ENCODE measurements around the gene NAPA. TPM values are rescaled to one million over a fixed set of nuclear protein-coding genes. Genes with fewer than 3 reads are reported as not detected.

The NAPA gene
- total and polyA plus RNA-seq, 10 of the 15 experiments (the other 5 are each of a cell fraction or from before 2014, with no cell fraction given) = 8.2 to 193 (median 102) TPM

GRCh38 chr19:47483800-47484690 is 30.8 kb downstream of the NAPA start, which contains the start of gene KPTN (continued):
- TF ChIP-seq BCL3 (IDR thresholded peaks at IDR 0.05; ENCODE audit: borderline replicate concordance, insufficient read depth, low read depth, low read length, poor library complexity, severe bottlenecking) = peak; percentile 79
- TF ChIP-seq NFYA (IDR thresholded peaks at IDR 0.05; ENCODE audit: borderline replicate concordance, low read depth, low read length) = no peak
- no peak for TF ChIP-seq CBX5 (IDR thresholded peaks at IDR 0.05; ENCODE audit: low read depth)
- TF ChIP-seq HCFC1 (IDR thresholded peaks at IDR 0.05; ENCODE audit: low read length) = peak; percentile 96
- peak; percentile 31; the same call in 1 of the 2 replicates for TF ChIP-seq BACH1 (IDR thresholded peaks at IDR 0.05; ENCODE audit: borderline replicate concordance)
- peak; percentile 100 for TF ChIP-seq YY1 (IDR thresholded peaks at IDR 0.05; ENCODE audit: low read depth, low read length)
- TF ChIP-seq POU2F2 (IDR thresholded peaks at IDR 0.05; ENCODE audit: borderline replicate concordance, low read depth, low read length) = peak; percentile 52; the same call in 2 of the 3 replicates
- 0 out of 2 replicates have a peak, but pooled peaks have one; percentile 14 for TF ChIP-seq ATF7 (IDR thresholded peaks at IDR 0.05; ENCODE audit: low read depth)
- peak in 1 of 2 experiments; percentile 91; a peak in 2 of 4 replicates for TF ChIP-seq SRF (IDR thresholded peaks at IDR 0.05; ENCODE audit: low read depth in 2 of 2, low read length in 2 of 2)
- TF ChIP-seq NR2F1 (conservative IDR thresholded peaks at IDR 0.05) = peak; percentile 14; the same call in 1 of the 2 replicates
- peak; percentile 63 for TF ChIP-seq RUNX3 (IDR thresholded peaks at IDR 0.05; ENCODE audit: low read length)
- peak; percentile 79 for TF ChIP-seq NR2C1 (IDR thresholded peaks at IDR 0.05)
- peak; percentile 80; the same call in 1 of the 2 replicates for TF ChIP-seq PML (IDR thresholded peaks at IDR 0.05; ENCODE audit: low read length)
- TF ChIP-seq RB1 (IDR thresholded peaks at IDR 0.05; ENCODE audit: borderline replicate concordance) = peak; percentile 63
- no peak for TF ChIP-seq BMI1 (IDR thresholded peaks at IDR 0.05; ENCODE audit: borderline replicate concordance)
- no peak for TF ChIP-seq SUZ12 (IDR thresholded peaks at IDR 0.05; ENCODE audit: unreplicated experiment)
- TF ChIP-seq PAX5 (IDR thresholded peaks at IDR 0.05; ENCODE audit: borderline replicate concordance, low read depth, low read length) = 0 out of 2 replicates have a peak, but pooled peaks have one; percentile 14
- TF ChIP-seq TCF12 (IDR thresholded peaks at IDR 0.05; ENCODE audit: low read depth, low read length) = 0 out of 2 replicates have a peak, but pooled peaks have one; percentile 5
- TF ChIP-seq FOS (IDR thresholded peaks at IDR 0.05; ENCODE audit: borderline replicate concordance, extremely low read depth, insufficient read length) = no peak
- TF ChIP-seq RELB (IDR thresholded peaks at IDR 0.05; ENCODE audit: low read depth) = peak; percentile 98
- peak; percentile 34 to 78; a peak in 3 of 4 replicates for TF ChIP-seq BHLHE40 (IDR thresholded peaks at IDR 0.05; ENCODE audit: borderline replicate concordance in 1 of 2, low read depth in 2 of 2, low read length in 1 of 2)
- TF ChIP-seq SIN3A (IDR thresholded peaks at IDR 0.05; ENCODE audit: low read depth, low read length) = peak; percentile 56; the same call in 1 of the 2 replicates
- no peak for TF ChIP-seq BCL11A (IDR thresholded peaks at IDR 0.05; ENCODE audit: low read depth, low read length)
- no peak for TF ChIP-seq NFIC (IDR thresholded peaks at IDR 0.05; ENCODE audit: low read depth, low read length)
- TF ChIP-seq IKZF1 (conservative IDR thresholded peaks at IDR 0.05) = peak; percentile 99
- peak; percentile 91 for TF ChIP-seq POLR2A (IDR thresholded peaks at IDR 0.05; ENCODE audit: low read depth, low read length)
- TF ChIP-seq IRF3 (IDR thresholded peaks at IDR 0.05) = no peak
- peak; percentile 70 for TF ChIP-seq KLF5 (IDR thresholded peaks at IDR 0.05; ENCODE audit: partially characterized antibody)
- TF ChIP-seq CBFB (IDR thresholded peaks at IDR 0.05; ENCODE audit: low read depth) = no peak

Data from GM12878 (cell line).